Immature natural killer cell (primary cell): ENCODE results near the gene PARVA. TPM values are rescaled to one million over a fixed set of nuclear protein-coding genes. Genes with fewer than 3 reads are reported as not detected.
A peak's percentile ranks its signal among the peaks of the same experiment; 100 is the strongest.

Experiments
- DNase-seq, 3 donors: peaks; one replicate each; pipeline ENCODE4 v3.0.0; 2022; ENCODE audit warnings: mixed read lengths in 1 of 3
- H3K27ac Mint-ChIP-seq, 6 donors: one replicate each; pipeline ENCODE4 v1.8.0; 2020; ENCODE audit warnings: mixed read lengths in 6 of 6, mild to moderate bottlenecking in 5 of 6, inconsistent platforms in 4 of 6, moderate library complexity in 3 of 6
- H3K27me3 Mint-ChIP-seq, 3 donors: one replicate each; pipeline ENCODE4 v1.8.0; 2020 to 2021; ENCODE audit warnings: low read depth in 3 of 3, mild to moderate bottlenecking in 3 of 3, mixed read lengths in 3 of 3, moderate library complexity in 3 of 3, inconsistent platforms in 1 of 3
- H3K36me3 Mint-ChIP-seq, 3 donors: one replicate each; pipeline ENCODE4 v1.8.0; 2020; ENCODE audit warnings: mixed read lengths in 3 of 3, inconsistent platforms in 2 of 3, mild to moderate bottlenecking in 2 of 3
- H3K4me1 Mint-ChIP-seq, 2 donors: one replicate each; pipeline ENCODE4 v1.8.0; 2020; ENCODE audit warnings: inconsistent platforms in 2 of 2, mild to moderate bottlenecking in 2 of 2, mixed read lengths in 2 of 2, moderate library complexity in 1 of 2
- H3K4me3 Mint-ChIP-seq, 5 donors: one replicate each; pipeline ENCODE4 v1.8.0; 2020; ENCODE audit warnings: mild to moderate bottlenecking in 5 of 5, mixed read lengths in 5 of 5, inconsistent platforms in 3 of 5, moderate library complexity in 3 of 5
- H3K9me3 Mint-ChIP-seq, 6 donors: one replicate each; pipeline ENCODE4 v1.8.0; 2020; ENCODE audit warnings: mild to moderate bottlenecking in 6 of 6, mixed read lengths in 6 of 6, inconsistent platforms in 4 of 6, moderate library complexity in 3 of 6
- polyA plus RNA-seq, 3 donors: library from polyadenylated mRNA; unstranded; fragments of 300-500 nt; fragmentation: Illumina TruSeq; gene quantifications; one replicate each; pipeline ENCODE4 v1.2.3, GENCODE V29; 2021

Gene PARVA
- polyA plus RNA-seq, 3 donors from 2014 or later, result not detected

GRCh38 chr11:12454782-12455181 lies 77.4 kb downstream of the PARVA start:
- peaks cover 0 to 3% (median 0%) of the 10 kb centered on the region in 3 donors for H3K27me3 Mint-ChIP-seq
- no peaks in the 10 kb centered on the region for H3K36me3 Mint-ChIP-seq
- H3K4me3 Mint-ChIP-seq, result no peak overlapping the region

GRCh38 chr11:12455938-12456337 lies 78.6 kb downstream of the PARVA start:
- Mint-ChIP-seq H3K4me3 (no peak overlapping the region), H3K27me3 (peaks cover 0 to 3% (median 0%) of the 10 kb centered on the region in 3 donors), H3K4me1 (no peaks in the 10 kb centered on the region), H3K27ac (peak overlapping the region in 1 of 6 donors; percentile 20), H3K9me3 (no peaks in the 10 kb centered on the region), H3K36me3 (no peaks in the 10 kb centered on the region)
- no peak for DNase-seq

More at GRCh38 chr11:12454782-12455181, 77.4 kb downstream of the PARVA start:
- Mint-ChIP-seq H3K9me3 (no peaks in the 10 kb centered on the region), H3K27ac (no peak overlapping the region), H3K4me1 (no peaks in the 10 kb centered on the region)
- no peak for DNase-seq

DNA sequence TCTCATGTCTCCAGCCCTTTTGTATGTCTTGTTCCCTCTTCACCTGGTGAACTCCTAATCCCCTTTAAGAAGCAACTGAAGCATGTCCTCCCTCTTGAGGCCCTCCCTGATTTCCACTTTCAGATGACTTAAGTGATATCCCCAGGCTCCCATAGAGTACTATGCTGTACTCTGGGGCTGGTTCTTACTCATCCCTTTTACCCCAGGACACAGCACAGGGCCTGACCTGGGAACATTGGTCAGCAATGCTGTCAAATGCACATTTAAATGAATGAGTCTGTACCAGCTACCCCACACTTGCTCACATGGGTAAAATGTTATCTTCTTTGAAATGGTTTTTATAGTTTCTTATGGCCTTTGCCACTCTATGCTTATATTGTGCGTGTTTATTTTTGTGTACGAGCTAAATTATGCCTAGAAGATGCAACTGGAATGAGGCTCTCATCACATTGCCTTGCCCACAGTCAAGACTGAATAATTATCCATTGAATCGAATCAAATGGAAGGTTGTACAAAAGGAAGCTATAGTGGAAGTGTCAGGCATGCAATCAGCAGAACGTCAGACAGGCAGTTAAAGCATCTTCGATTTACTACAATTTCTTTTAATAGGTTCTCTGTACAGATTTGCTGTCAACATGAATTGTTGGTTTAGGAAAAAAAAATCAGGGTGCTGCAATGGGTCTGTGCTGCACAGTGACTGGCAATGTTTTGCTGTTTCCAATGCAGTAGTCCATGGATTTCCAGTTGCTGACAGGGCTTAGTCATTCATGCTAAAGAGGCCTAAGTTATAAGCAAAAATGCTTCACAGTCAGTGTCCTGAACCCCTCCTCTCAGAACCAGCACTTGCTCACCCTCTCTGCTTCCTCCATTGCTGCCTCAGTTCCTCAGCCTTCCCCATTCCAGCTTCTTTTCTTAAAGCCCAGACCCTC lies 79.5 kb downstream of the PARVA start:
- no peaks in the 10 kb centered on the region for H3K4me1 Mint-ChIP-seq
- H3K9me3 Mint-ChIP-seq, result no peaks in the 10 kb centered on the region
- no peaks in the 10 kb centered on the region for H3K36me3 Mint-ChIP-seq
- no peak for DNase-seq
- no peak overlapping the region for H3K27ac Mint-ChIP-seq
- H3K4me3 Mint-ChIP-seq, result no peak overlapping the region
- peaks cover 0 to 3% (median 0%) of the 10 kb centered on the region in 3 donors for H3K27me3 Mint-ChIP-seq

DNA sequence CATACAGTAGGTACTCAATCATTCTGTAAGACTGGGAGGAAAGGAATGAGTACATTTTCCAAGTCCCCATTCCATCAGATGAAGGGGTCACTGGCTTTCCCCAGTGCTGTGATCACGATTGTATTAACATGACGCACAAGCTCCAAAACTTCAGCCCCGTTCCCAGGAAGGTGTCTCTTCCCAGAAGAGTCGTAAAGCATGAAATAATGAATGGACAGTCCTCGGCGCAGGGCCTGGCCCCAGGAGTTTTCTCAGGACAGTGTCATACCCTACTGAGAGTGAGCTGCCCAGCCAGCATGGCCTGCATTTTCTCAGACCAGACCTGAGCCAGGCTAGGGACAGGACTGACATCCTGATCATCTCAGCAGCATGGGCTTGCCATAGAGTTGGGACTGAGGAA lies 80.7 kb downstream of the PARVA start:
- H3K27me3 Mint-ChIP-seq, result peaks cover 0 to 2% (median 1%) of the 10 kb centered on the region in 3 donors

DNA sequence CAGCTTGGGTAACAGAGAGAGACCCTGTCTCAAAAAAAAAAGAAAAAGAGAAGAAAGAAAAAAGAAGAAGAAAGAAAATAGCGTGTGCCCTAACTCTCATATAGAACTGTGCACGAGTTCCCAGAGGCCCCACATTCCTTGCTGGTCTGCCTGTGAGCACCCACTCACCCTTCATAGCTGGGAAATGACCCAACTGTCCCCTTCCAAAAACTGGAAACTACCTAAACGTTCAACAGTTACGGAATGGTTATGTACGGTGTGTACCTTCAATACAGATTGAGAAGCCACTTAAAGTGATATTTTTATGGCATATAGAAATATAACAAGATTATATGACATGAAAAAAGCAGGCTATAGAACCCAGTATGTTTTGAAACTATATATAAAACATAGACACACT lies 82.0 kb downstream of the PARVA start:
- H3K36me3 Mint-ChIP-seq, result no peaks in the 10 kb centered on the region
- no peak overlapping the region for H3K4me3 Mint-ChIP-seq
- no peak for DNase-seq
- H3K27ac Mint-ChIP-seq, result no peak overlapping the region
- peaks cover 2 to 4% (median 4%) of the 10 kb centered on the region in 3 donors for H3K27me3 Mint-ChIP-seq
- peaks cover 0 to 4% (median 0%) of the 10 kb centered on the region in 6 donors for H3K9me3 Mint-ChIP-seq
- H3K4me1 Mint-ChIP-seq, result no peaks in the 10 kb centered on the region

More for the DNA sequence above, 80.7 kb downstream of the PARVA start:
- no peaks in the 10 kb centered on the region for H3K36me3 Mint-ChIP-seq
- no peak for DNase-seq
- no peaks in the 10 kb centered on the region for H3K9me3 Mint-ChIP-seq
- no peak overlapping the region for H3K4me3 Mint-ChIP-seq
- no peak overlapping the region for H3K27ac Mint-ChIP-seq
- no peaks in the 10 kb centered on the region for H3K4me1 Mint-ChIP-seq

- no peaks in the 10 kb centered on the region for H3K4me1 Mint-ChIP-seq
- H3K36me3 Mint-ChIP-seq, result no peaks in the 10 kb centered on the region
- H3K27ac Mint-ChIP-seq, result no peak overlapping the region
- H3K4me3 Mint-ChIP-seq, result no peak overlapping the region
- peaks cover 2 to 5% (median 4%) of the 10 kb centered on the region in 3 donors for H3K27me3 Mint-ChIP-seq
- no peak for DNase-seq
- H3K9me3 Mint-ChIP-seq, result peaks cover 0 to 6% (median 0%) of the 10 kb centered on the region in 6 donors
Observed at GRCh38 chr11:12459865-12460444, 82.6 kb downstream of the PARVA start.

- DNase-seq, result no peak
- H3K27me3 Mint-ChIP-seq, result peaks cover 2 to 6% (median 4%) of the 10 kb centered on the region in 3 donors
- no peak overlapping the region for H3K27ac Mint-ChIP-seq
- no peak overlapping the region for H3K4me3 Mint-ChIP-seq
- no peaks in the 10 kb centered on the region for H3K36me3 Mint-ChIP-seq
- H3K9me3 Mint-ChIP-seq, result peaks cover 0 to 6% (median 0%) of the 10 kb centered on the region in 6 donors
- no peaks in the 10 kb centered on the region for H3K4me1 Mint-ChIP-seq
Observed at GRCh38 chr11:12460466-12460865, 83.1 kb downstream of the PARVA start.

- H3K4me3 Mint-ChIP-seq, result no peak overlapping the region
- peaks cover 2 to 6% (median 4%) of the 10 kb centered on the region in 3 donors for H3K27me3 Mint-ChIP-seq
- H3K36me3 Mint-ChIP-seq, result no peaks in the 10 kb centered on the region
- no peak overlapping the region for H3K27ac Mint-ChIP-seq
- H3K4me1 Mint-ChIP-seq, result no peaks in the 10 kb centered on the region
- DNase-seq, result no peak
- peaks cover 0 to 6% (median 0%) of the 10 kb centered on the region in 6 donors for H3K9me3 Mint-ChIP-seq
Observed at GRCh38 chr11:12461516-12461915, 84.1 kb downstream of the PARVA start.

DNA sequence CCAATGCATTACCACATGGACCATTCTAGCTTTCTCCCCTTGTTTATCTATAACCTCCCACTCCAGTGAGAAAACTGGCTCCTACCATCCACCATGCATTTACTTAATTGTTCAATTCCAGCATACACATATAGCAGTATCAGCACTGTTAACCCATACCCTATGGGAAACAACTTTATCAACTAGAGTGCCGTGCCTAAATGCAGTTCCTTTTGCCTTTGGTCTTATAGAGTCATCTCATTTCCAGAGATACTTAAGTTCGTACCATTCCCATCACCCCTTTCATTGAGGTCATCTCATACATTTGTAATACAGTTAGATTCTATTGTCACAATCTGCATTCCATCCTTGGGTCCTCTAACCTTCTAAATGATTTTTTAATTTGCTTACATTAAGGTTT lies 86.9 kb downstream of the PARVA start:
- Mint-ChIP-seq H3K27ac (no peak overlapping the region), H3K36me3 (no peaks in the 10 kb centered on the region), H3K4me3 (no peak overlapping the region), H3K4me1 (no peaks in the 10 kb centered on the region), H3K27me3 (peaks cover 2 to 6% (median 4%) of the 10 kb centered on the region in 3 donors), H3K9me3 (peaks cover 0 to 6% (median 0%) of the 10 kb centered on the region in 6 donors)
- DNase-seq, result no peak

GRCh38 chr11:12465332-12465731 lies 88.0 kb downstream of the PARVA start:
- Mint-ChIP-seq H3K9me3 (peaks cover 0 to 6% (median 0%) of the 10 kb centered on the region in 6 donors), H3K27ac (no peak overlapping the region), H3K36me3 (no peaks in the 10 kb centered on the region), H3K4me3 (no peak overlapping the region), H3K4me1 (no peaks in the 10 kb centered on the region), H3K27me3 (peaks cover 4 to 6% (median 4%) of the 10 kb centered on the region in 3 donors)
- no peak for DNase-seq

- no peaks in the 10 kb centered on the region for H3K4me1 Mint-ChIP-seq
- H3K27ac Mint-ChIP-seq, result no peak overlapping the region
- H3K9me3 Mint-ChIP-seq, result peaks cover 0 to 6% (median 0%) of the 10 kb centered on the region in 6 donors
- DNase-seq, result no peak
- no peak overlapping the region for H3K4me3 Mint-ChIP-seq
- H3K27me3 Mint-ChIP-seq, result peaks cover 4 to 7% (median 7%) of the 10 kb centered on the region in 3 donors
- H3K36me3 Mint-ChIP-seq, result no peaks in the 10 kb centered on the region
Observed at GRCh38 chr11:12467610-12468009, 90.2 kb downstream of the PARVA start.

DNA sequence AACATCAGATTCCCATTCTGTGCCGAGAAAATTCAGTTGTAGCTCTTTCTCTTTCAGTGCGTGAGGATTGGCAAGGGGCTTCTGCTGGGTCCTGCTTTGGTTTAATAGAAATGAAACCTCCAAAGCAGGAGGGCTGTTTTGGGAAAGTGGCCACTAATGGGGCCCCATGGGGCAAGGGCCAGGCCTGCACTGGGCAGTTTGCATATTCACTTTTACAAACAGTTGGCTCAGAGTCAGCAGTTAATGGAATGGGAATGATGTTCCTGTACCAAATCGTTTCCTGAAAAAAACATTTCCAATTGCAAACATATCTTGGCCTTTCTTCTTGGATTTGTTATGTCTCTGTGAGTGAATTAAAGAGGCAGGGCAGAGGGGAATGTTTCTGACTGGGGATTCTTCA lies 92.1 kb downstream of the PARVA start:
- H3K36me3 Mint-ChIP-seq, result no peaks in the 10 kb centered on the region
- H3K27ac Mint-ChIP-seq, result no peak overlapping the region
- no peak overlapping the region for H3K4me3 Mint-ChIP-seq
- H3K27me3 Mint-ChIP-seq, result peaks cover 3 to 11% (median 4%) of the 10 kb centered on the region in 3 donors
- peaks cover 0 to 2% (median 0%) of the 10 kb centered on the region in 6 donors for H3K9me3 Mint-ChIP-seq
- no peak for DNase-seq
- H3K4me1 Mint-ChIP-seq, result no peaks in the 10 kb centered on the region

DNA sequence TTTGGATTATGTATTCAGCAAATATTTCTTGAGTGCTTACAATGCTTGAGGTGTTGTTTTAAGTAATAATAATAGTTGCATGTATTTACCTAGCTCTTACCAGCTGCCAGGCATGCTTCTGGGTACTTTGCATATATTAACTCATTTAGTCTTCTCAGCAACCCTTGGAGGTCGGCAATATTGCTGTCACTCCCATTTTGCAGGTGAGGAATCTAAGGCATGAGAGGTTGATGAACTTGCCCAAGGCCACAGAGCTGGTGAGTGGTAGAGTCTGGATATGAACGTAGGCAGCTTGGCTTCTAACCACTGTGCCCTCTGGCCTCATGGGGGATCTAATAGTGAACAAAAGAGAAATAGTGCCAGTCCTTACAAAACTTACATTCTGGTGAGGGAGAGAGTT lies 92.9 kb downstream of the PARVA start:
- Mint-ChIP-seq H3K4me3 (no peak overlapping the region), H3K4me1 (no peaks in the 10 kb centered on the region), H3K27me3 (peaks cover 2 to 11% (median 6%) of the 10 kb centered on the region in 3 donors), H3K27ac (no peak overlapping the region), H3K9me3 (no peaks in the 10 kb centered on the region), H3K36me3 (no peaks in the 10 kb centered on the region)
- DNase-seq, result no peak

DNA sequence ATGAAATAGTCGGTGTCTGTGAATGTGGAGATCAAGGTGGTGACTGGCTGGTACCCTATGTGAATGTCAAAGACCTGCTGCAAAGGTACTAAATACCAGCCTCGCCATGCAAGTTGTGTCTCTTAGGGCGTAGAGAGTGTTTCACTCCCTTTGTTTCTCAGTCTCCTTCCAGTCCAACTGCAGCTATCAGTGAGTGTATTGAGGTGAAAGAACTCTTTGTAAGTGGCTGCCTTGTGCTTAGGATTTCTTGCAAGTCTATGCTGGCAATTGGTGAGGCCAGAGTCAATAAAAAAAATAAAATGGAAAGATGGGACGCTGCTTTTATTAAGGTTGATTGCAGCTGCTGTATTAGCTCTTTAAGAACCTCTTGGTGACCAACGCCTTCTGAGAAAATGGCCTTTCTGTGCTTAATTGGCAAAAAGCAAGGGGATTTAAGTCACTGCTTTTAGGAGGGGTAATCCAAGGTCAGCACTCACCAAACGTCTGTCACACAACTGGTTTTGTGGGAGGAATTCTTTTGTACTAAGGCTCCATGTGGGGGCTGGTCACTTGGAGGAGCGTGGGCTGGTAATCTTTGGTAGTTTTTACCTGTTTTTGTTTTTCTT lies 95.1 kb downstream of the PARVA start:
- H3K4me3 Mint-ChIP-seq, result no peak overlapping the region

More for the DNA sequence above, 95.1 kb downstream of the PARVA start:
- Mint-ChIP-seq H3K9me3 (no peaks in the 10 kb centered on the region), H3K27ac (no peak overlapping the region), H3K27me3 (peaks cover 2 to 11% (median 7%) of the 10 kb centered on the region in 3 donors), H3K4me1 (no peaks in the 10 kb centered on the region), H3K36me3 (no peaks in the 10 kb centered on the region)
- DNase-seq, result no peak
